ENCODE results near the gene TMEM89.

Gene TMEM89

GRCh38 chr3:48652923-48653715, 31.6 kb upstream of the TMEM89 start:
- Mint-ChIP-seq H3K4me3 (no peak overlapping the region), H3K27ac (no peak overlapping the region)
- ATAC-seq (ENCODE audit: low read depth) = no peak

DNA sequence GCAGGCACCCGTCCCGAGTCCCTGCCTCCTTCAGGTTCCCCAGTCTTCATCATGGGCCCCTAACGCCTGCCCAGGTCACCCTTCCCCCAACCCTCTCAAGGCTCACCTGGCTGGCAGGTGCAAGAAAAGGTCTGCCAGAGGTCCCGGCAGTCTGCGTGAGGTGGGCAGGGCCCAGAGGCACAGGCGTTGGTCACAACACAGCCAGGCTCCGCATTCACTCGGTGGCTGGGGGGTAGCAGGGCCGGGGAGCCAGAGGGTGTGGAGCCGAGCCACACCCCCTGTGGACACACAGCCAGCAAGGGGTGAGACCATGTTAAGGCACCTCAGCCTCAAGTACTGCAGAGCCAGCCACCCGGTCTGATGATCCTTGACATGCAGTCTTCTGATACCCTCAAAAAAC, 30.2 kb upstream of the TMEM89 start:
- H3K4me1 Mint-ChIP-seq = peaks cover 14% of the 10 kb centered on the region
- H3K27me3 Mint-ChIP-seq = no peaks in the 10 kb centered on the region
- DNase-seq (ENCODE audit: low spot score in 2 of 2) (no peak), ATAC-seq (ENCODE audit: low read depth) (no peak)
- no peak overlapping the region for H3K4me3 Mint-ChIP-seq
- H3K27ac Mint-ChIP-seq = no peak overlapping the region
- H3K9me3 Mint-ChIP-seq = no peaks in the 10 kb centered on the region
- peaks cover 1% of the 10 kb centered on the region for H3K36me3 Mint-ChIP-seq

More at GRCh38 chr3:48652923-48653715, 31.6 kb upstream of the TMEM89 start:
- DNase-seq (ENCODE audit: low spot score in 2 of 2) = no peak
- H3K36me3 Mint-ChIP-seq = no peaks in the 10 kb centered on the region
- no peaks in the 10 kb centered on the region for H3K9me3 Mint-ChIP-seq
- peaks cover 19% of the 10 kb centered on the region for H3K4me1 Mint-ChIP-seq
- no peaks in the 10 kb centered on the region for H3K27me3 Mint-ChIP-seq

DNA sequence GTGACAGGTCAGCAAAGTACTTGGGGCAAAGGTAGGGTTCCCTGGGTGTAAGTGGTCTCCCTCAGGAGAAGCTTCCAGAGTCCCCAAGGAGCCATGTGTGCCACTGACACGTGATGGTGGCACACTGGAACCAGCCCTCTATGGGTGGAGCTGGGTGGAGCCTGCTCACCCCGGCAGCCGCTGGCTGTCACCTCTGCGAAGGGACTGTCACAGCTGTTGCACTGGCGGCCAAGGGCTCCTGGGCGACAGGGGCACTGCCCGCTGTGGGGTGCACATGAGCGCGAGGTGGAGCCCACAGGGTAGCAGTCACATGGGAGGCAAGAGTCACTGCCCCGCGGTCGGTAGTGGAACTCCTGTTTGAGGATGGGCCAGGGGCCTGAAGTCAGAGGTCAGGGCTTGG, 29.2 kb upstream of the TMEM89 start:
- no peak overlapping the region for H3K27ac Mint-ChIP-seq
- H3K9me3 Mint-ChIP-seq = no peaks in the 10 kb centered on the region
- no peak for DNase-seq (ENCODE audit: low spot score in 2 of 2)
- H3K27me3 Mint-ChIP-seq = no peaks in the 10 kb centered on the region
- no peak for ATAC-seq (ENCODE audit: low read depth)
- peaks cover 1% of the 10 kb centered on the region for H3K36me3 Mint-ChIP-seq
- H3K4me3 Mint-ChIP-seq = no peak overlapping the region
- peaks cover 14% of the 10 kb centered on the region for H3K4me1 Mint-ChIP-seq

- Mint-ChIP-seq H3K4me3 (no peak overlapping the region), H3K4me1 (peaks cover 3% of the 10 kb centered on the region), H3K9me3 (no peaks in the 10 kb centered on the region), H3K27me3 (no peaks in the 10 kb centered on the region), H3K27ac (no peak overlapping the region), H3K36me3 (peaks cover 4% of the 10 kb centered on the region)
- DNase-seq (ENCODE audit: low spot score in 2 of 2) (no peak), ATAC-seq (ENCODE audit: low read depth) (no peak)
Observed at GRCh38 chr3:48648188-48648850, 26.8 kb upstream of the TMEM89 start.

- Mint-ChIP-seq H3K9me3 (no peaks in the 10 kb centered on the region), H3K4me1 (no peaks in the 10 kb centered on the region), H3K36me3 (peaks cover 4% of the 10 kb centered on the region), H3K4me3 (no peak overlapping the region), H3K27me3 (no peaks in the 10 kb centered on the region), H3K27ac (no peak overlapping the region)
- DNase-seq (ENCODE audit: low spot score in 2 of 2) (no peak), ATAC-seq (ENCODE audit: low read depth) (no peak)
Observed at GRCh38 chr3:48647714-48648113, 26.1 kb upstream of the TMEM89 start.

DNA sequence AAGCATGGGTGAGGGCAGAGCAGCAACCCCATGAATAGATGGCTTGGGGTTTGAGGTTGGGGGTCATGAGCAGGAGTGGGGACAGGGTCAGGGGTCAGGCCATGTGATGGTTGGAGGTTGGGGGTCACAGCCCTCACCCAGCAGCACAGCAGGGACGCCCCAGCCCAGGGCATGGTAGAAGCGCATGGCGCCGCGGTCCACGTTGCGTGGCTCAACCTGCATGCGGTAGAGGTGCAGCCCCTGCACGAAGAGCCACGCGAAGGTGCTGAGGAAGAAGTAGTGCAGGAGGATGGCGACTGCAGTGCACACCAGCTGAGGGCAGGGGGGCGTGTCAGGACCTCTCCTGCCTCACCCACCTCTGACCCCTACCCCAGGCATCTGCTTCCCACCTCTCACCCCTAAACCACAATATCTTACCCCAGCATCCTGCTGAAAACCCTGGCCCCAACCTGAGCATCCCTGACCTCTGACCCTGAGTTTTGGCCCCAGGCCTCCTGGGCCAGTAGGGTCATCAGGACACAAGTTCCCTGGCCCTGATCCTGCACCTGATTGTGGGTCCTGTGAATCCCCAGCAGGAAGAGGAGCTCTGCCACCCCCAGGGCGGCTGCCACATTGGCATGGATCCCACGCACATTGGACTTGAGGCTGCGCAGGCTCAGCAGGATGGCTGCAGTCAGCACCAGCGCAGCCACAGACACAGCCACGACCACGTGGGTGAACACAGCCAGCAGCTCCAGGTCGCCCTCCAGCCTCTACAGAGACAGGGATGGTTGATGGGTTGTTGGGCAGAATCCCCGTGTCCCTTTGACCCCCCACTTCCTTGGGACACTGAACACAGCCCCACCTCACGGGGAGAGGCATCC, 23.6 kb upstream of the TMEM89 start:
- H3K27ac Mint-ChIP-seq = no peak overlapping the region
- H3K4me1 Mint-ChIP-seq = no peaks in the 10 kb centered on the region
- no peak for ATAC-seq (ENCODE audit: low read depth)
- peaks cover 3% of the 10 kb centered on the region for H3K27me3 Mint-ChIP-seq
- no peaks in the 10 kb centered on the region for H3K9me3 Mint-ChIP-seq
- no peak for DNase-seq (ENCODE audit: low spot score in 2 of 2)
- H3K36me3 Mint-ChIP-seq = peaks cover 8% of the 10 kb centered on the region
- no peak overlapping the region for H3K4me3 Mint-ChIP-seq

DNA sequence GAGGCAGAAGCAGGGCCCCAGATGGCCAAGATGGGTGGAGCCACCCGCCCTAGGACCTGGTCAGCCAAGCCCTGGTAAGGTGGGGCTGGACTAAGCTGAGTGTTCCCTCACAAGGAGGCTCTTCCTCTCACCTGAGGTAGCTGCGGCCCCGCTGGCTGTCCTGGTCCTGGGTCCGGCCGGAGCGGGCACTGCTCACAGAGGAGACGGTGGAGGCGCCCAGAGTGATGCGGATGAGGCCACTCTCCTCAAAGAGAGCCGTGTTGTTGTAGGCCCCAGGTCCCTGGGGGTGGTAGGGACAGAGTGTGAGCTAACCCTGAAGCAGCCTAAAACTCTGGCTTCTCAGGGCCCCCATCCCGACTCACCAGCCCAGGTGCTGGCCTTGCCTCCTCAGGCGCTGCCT, 21.0 kb upstream of the TMEM89 start:
- Mint-ChIP-seq H3K36me3 (peaks cover 8% of the 10 kb centered on the region), H3K9me3 (no peaks in the 10 kb centered on the region), H3K4me1 (no peaks in the 10 kb centered on the region), H3K27ac (no peak overlapping the region), H3K27me3 (peaks cover 3% of the 10 kb centered on the region), H3K4me3 (no peak overlapping the region)
- no peak for ATAC-seq (ENCODE audit: low read depth)
- no peak for DNase-seq (ENCODE audit: low spot score in 2 of 2)

GRCh38 chr3:48641396-48641795, 19.8 kb upstream of the TMEM89 start:
- Mint-ChIP-seq H3K4me3 (no peak overlapping the region), H3K27ac (no peak overlapping the region), H3K9me3 (no peaks in the 10 kb centered on the region), H3K27me3 (peaks cover 3% of the 10 kb centered on the region), H3K4me1 (no peaks in the 10 kb centered on the region), H3K36me3 (peaks cover 7% of the 10 kb centered on the region)
- DNase-seq (ENCODE audit: low spot score in 2 of 2) (no peak), ATAC-seq (ENCODE audit: low read depth) (no peak)

DNA sequence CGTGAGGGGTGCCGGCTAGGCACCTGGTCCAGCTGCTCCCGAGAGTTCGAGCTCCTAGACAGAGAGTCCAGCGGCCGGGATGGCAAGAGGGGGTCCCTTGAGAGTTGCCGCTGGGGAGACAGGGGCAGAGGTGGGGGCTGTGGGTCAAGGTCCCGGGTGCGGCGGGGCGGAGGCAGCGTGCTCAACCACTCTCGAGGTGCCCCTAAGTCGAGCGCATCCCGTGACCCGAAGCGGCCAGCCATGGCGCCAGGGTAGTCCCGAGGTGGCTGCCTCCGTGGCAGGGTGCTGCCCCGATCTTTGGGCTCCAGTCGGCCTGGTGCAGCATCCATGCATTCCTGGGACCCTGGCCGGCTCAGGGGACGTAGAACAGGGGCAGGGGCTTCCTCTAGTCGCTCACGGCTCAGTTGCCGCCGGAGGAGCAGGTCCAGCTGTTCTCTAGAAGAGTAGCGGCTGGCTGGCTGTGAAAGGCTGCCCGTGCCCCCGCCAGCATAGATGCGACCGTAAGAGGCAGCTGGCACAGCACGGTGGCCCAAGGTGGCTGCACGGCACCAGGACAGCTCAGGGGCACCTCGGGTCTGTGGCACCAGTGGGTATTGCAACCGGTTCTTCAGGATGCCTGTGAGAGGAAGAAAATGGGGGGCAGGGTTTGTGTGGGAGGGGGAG, 18.5 kb upstream of the TMEM89 start:
- Mint-ChIP-seq H3K27ac (no peak overlapping the region), H3K9me3 (no peaks in the 10 kb centered on the region), H3K4me1 (no peaks in the 10 kb centered on the region), H3K4me3 (no peak overlapping the region), H3K27me3 (peaks cover 3% of the 10 kb centered on the region), H3K36me3 (peaks cover 7% of the 10 kb centered on the region)
- no peak for ATAC-seq (ENCODE audit: low read depth)
- DNase-seq (ENCODE audit: low spot score in 2 of 2) = no peak

DNA sequence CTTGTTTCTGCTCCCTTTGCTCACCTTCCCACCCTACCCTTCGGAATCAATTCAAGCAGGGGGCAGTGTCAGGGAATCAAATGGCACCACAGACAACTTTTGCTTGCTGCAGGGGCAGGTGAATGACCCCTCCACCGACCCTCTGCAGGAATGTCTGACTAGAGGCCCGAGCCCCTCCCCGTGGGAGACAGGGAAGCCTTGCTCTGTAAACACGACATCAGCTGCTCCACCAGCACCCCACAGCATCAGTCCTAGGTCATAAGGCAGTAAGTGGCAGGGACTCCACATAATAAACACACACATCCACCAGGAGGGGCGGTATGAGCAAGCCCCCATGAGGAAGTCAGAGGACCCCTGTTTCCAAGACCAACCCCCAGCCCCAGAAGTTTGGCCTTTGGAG, 15.7 kb upstream of the TMEM89 start:
- H3K27me3 Mint-ChIP-seq = peaks cover 3% of the 10 kb centered on the region

GRCh38 chr3:48636149-48636655, 14.6 kb upstream of the TMEM89 start:
- Mint-ChIP-seq H3K4me1 (peaks cover 6% of the 10 kb centered on the region), H3K4me3 (peak overlapping the region; percentile 89), H3K9me3 (no peaks in the 10 kb centered on the region), H3K36me3 (peaks cover 4% of the 10 kb centered on the region), H3K27ac (no peak overlapping the region), H3K27me3 (peaks cover 1% of the 10 kb centered on the region)
- ATAC-seq (ENCODE audit: low read depth) = no peak
- no peak for DNase-seq (ENCODE audit: low spot score in 2 of 2)

More for the DNA sequence above, 15.7 kb upstream of the TMEM89 start:
- ATAC-seq (ENCODE audit: low read depth) (no peak), DNase-seq (ENCODE audit: low spot score in 2 of 2) (no peak)
- H3K36me3 Mint-ChIP-seq = peaks cover 6% of the 10 kb centered on the region
- peak overlapping the region; percentile 41 for H3K4me3 Mint-ChIP-seq
- no peak overlapping the region for H3K27ac Mint-ChIP-seq
- no peaks in the 10 kb centered on the region for H3K9me3 Mint-ChIP-seq
- H3K4me1 Mint-ChIP-seq = peaks cover 6% of the 10 kb centered on the region

DNA sequence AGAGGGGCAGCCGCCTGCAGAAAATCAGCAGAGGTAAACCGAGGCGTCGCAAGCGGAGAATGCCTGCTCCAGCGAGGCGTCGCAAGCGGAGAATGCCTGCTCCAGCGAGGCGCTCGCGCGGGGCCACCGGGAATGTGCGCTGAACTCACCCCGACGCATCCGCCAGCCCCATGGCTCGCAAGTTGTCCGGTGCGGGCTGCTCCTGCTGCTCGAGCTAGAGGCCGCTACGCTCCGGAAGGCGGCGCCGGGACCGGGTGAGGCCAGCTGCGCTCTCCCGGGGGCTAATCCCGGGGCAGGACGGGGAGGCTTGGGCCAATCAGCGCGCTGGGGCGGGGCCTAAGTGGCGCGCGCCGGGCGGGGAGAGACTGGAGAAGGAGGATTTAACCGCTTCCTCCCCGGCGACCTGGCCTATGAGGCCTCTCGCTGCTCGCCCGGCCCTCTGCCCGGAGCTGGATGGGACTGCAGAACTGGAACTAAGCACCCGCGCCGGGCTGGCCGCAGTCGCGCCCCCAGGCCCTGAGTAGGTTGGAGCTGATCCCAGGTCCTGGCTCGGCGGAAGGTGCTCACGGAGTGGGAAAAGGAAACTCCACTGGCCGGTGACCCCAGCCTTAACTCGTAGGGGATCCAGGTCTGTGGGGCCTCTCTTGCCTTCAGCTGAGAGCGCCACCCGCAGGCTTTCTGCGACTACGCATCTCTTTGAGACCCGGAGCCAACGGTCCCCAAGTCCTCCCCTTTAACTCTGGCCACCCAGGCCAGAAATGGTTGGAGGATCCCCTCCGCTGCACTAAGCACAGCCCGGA, 13.9 kb upstream of the TMEM89 start, which contains the start of gene SLC26A6:
SLC26A6 (minus strand) TSS at position 240 of the 800 bp plus-strand sequence; CDS start at position 172, 68 bp downstream.
- Mint-ChIP-seq H3K9me3 (no peaks in the 10 kb centered on the region), H3K27ac (peak within 1 kb of the TSS; percentile 60), H3K36me3 (peaks cover 4% of the 10 kb centered on the region), H3K4me3 (peak within 1 kb of the TSS; percentile 89), H3K27me3 (peaks cover 1% of the 10 kb centered on the region), H3K4me1 (peaks cover 6% of the 10 kb centered on the region)
- ATAC-seq (ENCODE audit: low read depth) (peak; percentile 95), DNase-seq (ENCODE audit: low spot score in 2 of 2) (peak; percentile 72 to 75)

All from memory B cell (primary cell).